ENCODE data around the gene AUTS2. TPM values are rescaled to one million over a fixed set of nuclear protein-coding genes. Genes with fewer than 3 reads are reported as not detected.

Gene AUTS2
- total RNA-seq, 1 donor from 2014 or later = 53.0 TPM

DNA sequence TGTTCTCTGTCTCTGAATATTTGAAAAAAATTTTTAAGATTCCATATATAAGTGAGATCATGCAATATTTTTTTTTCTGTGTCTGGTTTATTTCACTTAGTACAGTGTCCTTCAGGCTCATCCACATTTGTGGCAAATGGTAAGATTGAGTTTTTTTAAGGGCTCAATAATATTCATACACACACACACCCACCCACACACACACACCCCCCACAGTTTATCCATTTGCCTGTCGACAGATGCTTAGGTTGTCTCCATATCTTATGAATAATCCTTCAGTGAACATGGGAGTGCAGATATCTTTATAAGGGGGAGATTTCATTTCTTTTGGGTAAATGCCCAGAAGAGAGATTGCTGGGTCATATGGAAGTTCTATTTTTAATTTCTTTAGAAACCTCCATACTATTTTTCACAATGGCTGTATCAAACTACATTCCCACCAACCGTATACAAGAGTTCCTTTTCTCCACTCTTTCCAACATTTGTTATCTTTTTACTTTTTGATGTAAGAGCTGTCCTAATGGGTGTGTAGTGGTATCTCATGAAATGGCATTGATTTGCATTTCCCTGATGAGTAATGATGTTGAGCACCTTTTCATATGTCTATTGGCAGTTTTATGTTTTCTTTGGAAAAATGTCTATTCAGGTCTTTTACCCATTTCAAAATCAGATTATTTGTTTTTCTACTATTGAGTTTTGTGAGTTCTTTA lies 35.0 kb downstream of the AUTS2 start:
- Histone ChIP-seq H3K4me3 (no peak overlapping the region), H3K27me3 (no peaks in the 10 kb centered on the region), H3K4me1 (peaks cover 24% of the 10 kb centered on the region), H3K9me3 (no peaks in the 10 kb centered on the region), H3K36me3 (no peaks in the 10 kb centered on the region), H3K27ac (no peak overlapping the region)
- no peak for DNase-seq (ENCODE audit: extremely low spot score in 2 of 2)
- TF ChIP-seq POLR2AphosphoS5 (IDR thresholded peaks at IDR 0.05; ENCODE audit: insufficient read depth in 1 of 2, low read depth in 1 of 2) (no peak), POLR2A (IDR thresholded peaks at IDR 0.05) (no peak)
- TF ChIP-seq, protein P1, sequence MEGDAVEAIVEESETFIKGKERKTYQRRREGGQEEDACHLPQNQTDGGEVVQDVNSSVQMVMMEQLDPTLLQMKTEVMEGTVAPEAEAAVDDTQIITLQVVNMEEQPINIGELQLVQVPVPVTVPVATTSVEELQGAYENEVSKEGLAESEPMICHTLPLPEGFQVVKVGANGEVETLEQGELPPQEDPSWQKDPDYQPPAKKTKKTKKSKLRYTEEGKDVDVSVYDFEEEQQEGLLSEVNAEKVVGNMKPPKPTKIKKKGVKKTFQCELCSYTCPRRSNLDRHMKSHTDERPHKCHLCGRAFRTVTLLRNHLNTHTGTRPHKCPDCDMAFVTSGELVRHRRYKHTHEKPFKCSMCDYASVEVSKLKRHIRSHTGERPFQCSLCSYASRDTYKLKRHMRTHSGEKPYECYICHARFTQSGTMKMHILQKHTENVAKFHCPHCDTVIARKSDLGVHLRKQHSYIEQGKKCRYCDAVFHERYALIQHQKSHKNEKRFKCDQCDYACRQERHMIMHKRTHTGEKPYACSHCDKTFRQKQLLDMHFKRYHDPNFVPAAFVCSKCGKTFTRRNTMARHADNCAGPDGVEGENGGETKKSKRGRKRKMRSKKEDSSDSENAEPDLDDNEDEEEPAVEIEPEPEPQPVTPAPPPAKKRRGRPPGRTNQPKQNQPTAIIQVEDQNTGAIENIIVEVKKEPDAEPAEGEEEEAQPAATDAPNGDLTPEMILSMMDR (IDR thresholded peaks at IDR 0.05) = no peak
- intact Hi-C loops (cut with DNase I) = no loop called here

DNA sequence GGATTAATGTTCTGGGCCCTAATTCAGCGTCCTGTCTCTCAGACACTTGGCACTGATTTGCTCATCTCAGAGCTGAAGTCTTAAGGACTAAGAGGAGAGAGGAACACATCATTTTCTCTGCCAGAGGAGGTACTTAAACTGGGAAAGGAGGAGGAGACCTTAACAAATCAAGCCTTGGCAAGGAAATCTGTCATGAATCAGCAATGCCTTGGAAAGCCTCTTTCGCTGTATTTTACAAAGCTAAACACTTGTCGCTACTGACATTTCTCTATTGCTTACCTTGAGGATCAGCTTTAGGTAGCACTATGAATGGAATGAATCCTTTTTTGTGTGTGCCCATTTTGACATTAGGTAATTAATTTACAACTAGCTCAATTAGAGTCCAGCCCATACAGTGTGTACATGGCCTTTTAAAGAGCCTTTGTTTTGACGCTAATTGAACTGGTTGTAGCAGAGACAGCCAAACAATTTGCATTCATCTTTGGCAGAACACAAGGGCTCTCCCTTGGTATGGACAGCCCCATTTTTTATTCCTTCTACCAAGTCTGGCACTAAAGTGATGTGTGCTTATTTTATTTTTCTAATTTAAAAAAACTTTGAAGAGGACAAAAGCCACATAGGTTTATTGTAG lies 37.4 kb downstream of the AUTS2 start:
- Histone ChIP-seq H3K36me3 (no peaks in the 10 kb centered on the region), H3K9me3 (no peaks in the 10 kb centered on the region), H3K4me1 (peaks cover 14% of the 10 kb centered on the region), H3K4me3 (no peak overlapping the region), H3K27me3 (no peaks in the 10 kb centered on the region), H3K27ac (no peak overlapping the region)
- TF ChIP-seq POLR2AphosphoS5 (IDR thresholded peaks at IDR 0.05; ENCODE audit: insufficient read depth in 1 of 2, low read depth in 1 of 2) (no peak), POLR2A (IDR thresholded peaks at IDR 0.05) (no peak)
- TF ChIP-seq, protein P1 (IDR thresholded peaks at IDR 0.05) = no peak
- DNase-seq (ENCODE audit: extremely low spot score in 2 of 2) = no peak
- intact Hi-C loops (cut with DNase I) = no loop called here

DNA sequence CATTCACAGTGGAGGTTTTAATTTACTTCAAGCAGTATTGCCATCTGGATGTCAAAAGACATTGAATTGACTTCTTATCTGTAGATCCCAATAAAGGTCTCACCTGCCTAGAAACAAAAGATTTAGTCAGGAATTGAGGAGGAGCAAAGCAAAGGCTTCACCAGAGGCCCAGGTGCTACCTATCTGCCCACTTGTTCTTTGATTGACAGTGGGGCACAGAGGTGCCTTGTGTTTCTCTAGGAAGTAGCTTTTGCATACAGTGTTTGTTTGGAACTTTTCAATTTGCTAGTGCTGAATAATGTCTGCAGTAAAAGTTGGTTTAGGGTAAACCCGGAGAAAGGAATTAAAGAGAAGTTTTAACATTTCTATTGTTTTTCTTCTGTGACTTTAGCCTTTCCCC lies 40.4 kb downstream of the AUTS2 start:
- no peaks in the 10 kb centered on the region for H3K27me3 ChIP-seq
- H3K9me3 ChIP-seq = no peaks in the 10 kb centered on the region
- no peak overlapping the region for H3K4me3 ChIP-seq
- H3K4me1 ChIP-seq = peaks cover 8% of the 10 kb centered on the region
- DNase-seq (ENCODE audit: extremely low spot score in 2 of 2) = no peak
- TF ChIP-seq POLR2AphosphoS5 (IDR thresholded peaks at IDR 0.05; ENCODE audit: insufficient read depth in 1 of 2, low read depth in 1 of 2) (no peak), POLR2A (IDR thresholded peaks at IDR 0.05) (no peak)
- TF ChIP-seq, protein P1 (IDR thresholded peaks at IDR 0.05) = no peak
- no peaks in the 10 kb centered on the region for H3K36me3 ChIP-seq
- intact Hi-C loops (cut with DNase I) = no loop called here
- no peak overlapping the region for H3K27ac ChIP-seq

DNA sequence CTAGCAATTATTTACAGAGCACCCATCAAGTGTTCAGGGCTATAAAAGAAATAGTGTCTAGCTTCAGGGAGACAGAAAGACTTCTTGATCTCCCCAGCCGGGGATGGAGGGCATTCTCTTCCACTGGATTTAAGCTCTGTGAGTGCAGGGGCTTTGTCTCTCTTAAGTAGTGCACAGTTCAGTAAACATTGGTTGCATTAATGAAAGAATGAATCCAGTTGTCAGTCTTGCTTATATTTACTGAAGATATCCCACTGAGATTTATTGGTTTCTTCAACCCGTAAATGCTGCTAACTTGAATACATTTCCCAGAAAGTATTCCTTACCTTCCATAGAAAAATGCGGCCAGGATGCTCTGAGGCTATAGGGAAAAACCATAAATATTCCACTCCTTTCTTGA lies 41.9 kb downstream of the AUTS2 start:
- TF ChIP-seq, protein P1 (IDR thresholded peaks at IDR 0.05) = no peak
- TF ChIP-seq POLR2A (IDR thresholded peaks at IDR 0.05) = no peak
- TF ChIP-seq POLR2AphosphoS5 (IDR thresholded peaks at IDR 0.05; ENCODE audit: insufficient read depth in 1 of 2, low read depth in 1 of 2) = no peak
- intact Hi-C loops (cut with DNase I) = no loop called here
- Histone ChIP-seq H3K27ac (no peak overlapping the region), H3K4me3 (no peak overlapping the region), H3K27me3 (no peaks in the 10 kb centered on the region), H3K9me3 (no peaks in the 10 kb centered on the region), H3K36me3 (no peaks in the 10 kb centered on the region), H3K4me1 (peaks cover 13% of the 10 kb centered on the region)
- no peak for DNase-seq (ENCODE audit: extremely low spot score in 2 of 2)

Data from vagina (tissue), 2 donors.